ENCODE data around the gene KCNQ1OT1.

Gene KCNQ1OT1

DNA sequence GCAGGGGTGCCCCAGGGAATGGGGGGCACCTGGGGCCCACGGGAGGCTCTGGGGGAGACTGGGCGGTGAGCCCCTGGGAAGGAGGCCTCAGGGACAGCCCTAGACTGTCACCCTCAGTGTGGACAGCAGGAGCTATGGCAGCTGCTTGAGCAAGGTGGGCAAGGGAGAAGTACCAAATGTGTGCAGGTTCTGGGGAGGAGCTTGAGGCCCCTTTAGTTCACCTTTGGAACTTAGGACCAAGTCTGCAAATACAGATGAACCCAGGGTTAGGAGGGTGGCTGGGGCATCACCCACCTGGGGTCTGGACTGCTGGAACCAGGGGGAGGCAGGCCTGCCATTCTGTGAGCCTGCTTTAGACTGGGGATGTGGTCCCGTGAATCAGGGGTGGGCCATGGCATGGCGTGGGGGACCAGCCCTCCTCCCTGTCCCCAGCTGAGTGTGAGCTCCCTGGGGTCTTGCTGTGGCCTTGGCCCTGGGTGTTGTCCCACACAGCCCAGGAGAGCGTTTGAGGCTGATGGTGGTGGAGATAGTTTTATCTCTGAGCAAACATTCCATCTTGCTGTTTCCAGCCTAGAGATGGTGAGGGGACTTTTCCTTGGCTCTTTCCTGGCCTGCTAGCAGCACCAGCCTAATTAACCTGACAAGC, 132.6 kb downstream of the KCNQ1OT1 start:
- no peak for DNase-seq

GRCh38 chr11:2566223-2567025, 133.4 kb downstream of the KCNQ1OT1 start:
- peak; percentile 12 for DNase-seq

- DNase-seq = peak; percentile 11
These were observed 134.2 kb downstream of the KCNQ1OT1 start for GRCh38 chr11:2565447-2566222.

DNA sequence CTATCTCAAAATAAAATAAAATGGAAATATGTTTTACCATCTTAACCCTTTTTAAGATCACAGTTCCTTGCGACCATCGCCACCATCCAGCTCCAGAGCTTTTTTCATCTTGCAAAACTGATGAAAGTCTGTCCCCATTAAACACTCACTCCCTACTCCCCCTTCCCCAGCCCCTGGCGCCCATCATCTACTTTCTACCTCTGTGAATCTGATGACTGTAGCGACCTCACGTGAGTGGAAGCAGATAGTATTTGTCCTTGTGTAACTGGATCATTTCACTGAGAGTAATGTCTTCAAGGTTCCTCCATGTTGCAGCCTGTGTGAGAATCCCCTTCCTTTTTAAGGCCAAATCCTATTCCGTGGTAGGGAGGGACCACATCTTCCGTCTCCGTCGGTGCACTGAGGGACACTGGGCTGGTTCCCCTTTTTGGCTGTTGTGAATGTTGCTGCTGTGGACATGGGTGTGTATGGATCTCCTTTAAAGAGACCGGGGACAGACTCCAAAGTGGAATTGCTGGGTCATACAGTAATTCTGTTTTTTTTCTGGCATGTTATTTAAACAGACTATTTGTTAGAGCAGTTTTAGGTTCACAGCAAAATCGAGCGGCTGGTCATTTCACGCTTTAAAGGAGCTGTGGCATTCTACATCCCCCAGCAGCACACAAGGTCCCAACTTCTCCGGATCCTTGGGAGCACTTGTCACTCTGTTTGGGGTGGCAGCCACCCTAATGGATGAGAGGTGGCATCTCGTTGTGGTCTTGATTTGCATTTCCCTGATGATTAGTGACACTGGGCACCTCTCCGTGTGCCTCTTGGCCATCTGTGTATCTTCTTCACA, 135.0 kb downstream of the KCNQ1OT1 start:
- DNase-seq = no peak

DNA sequence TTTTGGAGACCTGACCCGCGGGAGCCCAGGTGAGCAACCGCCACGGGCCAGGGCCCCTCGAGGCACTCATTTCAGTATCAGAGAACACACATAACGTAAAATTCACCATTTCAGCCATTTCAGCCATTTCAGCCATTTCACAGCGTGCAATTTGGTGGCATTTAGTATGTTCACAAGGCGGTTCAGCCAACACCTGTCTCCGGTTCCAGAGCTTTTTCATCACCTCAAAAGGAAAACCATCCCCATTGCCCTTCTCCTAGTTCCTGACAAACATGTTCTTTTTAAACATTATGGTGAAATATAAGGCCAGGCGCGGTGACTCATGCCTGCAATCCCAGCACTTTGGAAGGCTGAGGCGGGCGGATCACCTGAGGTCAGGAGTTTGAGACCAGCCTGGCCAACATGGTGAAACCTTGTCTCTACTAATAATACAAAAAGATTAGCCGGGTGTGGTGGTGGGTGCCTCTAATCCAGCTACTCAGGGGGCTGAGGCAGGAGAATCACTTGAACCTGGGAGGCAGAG, 135.7 kb downstream of the KCNQ1OT1 start:
- no peak for DNase-seq

DNA sequence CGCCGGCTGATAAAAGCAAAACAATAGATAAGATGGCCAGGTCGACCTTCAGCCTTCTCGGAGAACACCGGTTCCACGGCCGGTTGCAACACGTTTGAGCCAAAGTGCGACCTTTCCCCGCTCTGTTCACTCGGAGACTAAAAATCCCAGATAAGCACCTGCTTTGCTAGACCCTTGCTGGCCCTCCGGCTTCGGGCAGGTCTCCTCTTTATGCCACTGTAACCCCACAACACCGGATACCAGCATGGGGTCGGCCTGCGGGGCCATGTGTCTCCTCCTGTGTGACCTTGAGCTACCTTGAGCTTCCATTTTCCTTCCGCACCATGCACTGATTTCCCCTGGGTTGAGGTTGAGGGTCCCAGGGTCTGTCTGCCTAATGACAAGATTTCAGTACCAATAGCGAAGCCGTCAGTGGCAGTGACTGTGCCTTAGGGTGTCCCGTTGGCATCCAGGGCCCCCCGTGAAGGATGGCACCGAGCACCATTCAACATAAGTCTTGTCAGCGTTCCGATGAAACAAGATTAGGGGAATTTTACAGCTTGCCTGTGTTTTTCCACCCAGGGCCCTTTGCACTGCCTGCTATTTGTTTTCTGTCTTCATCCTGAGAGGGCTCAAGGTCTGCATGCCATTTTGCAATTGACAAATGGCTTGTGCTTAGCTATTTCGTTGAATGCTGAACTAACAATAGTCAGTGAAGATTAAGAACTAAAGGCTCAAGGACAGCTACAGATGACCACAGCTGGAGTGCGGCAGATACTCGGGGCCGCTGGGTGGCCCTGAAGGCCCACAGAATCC, 136.4 kb downstream of the KCNQ1OT1 start:
- no peak for DNase-seq

DNA sequence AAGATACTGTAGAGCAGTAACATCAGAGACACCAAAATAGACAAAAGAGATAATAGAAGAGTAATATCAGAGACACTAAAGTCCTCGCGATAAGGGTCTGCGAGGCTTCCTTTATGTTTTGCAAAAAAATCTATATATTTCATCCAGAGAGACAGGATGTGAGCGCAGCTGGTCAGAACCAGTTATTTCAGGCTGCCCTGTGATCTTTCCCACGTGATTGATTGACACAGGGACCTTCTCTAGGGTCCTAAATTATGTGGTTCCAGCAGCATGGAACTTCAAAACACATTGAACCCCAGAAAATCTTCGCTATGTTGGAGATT, 136.9 kb downstream of the KCNQ1OT1 start:
- no peak for DNase-seq

GRCh38 chr11:2561696-2562581, 137.9 kb downstream of the KCNQ1OT1 start:
- DNase-seq = peak; percentile 16

GRCh38 chr11:2559527-2560311, 140.1 kb downstream of the KCNQ1OT1 start:
- DNase-seq = peak; percentile 11

- no peak for DNase-seq
These were observed 140.8 kb downstream of the KCNQ1OT1 start for GRCh38 chr11:2558861-2559526.

DNA sequence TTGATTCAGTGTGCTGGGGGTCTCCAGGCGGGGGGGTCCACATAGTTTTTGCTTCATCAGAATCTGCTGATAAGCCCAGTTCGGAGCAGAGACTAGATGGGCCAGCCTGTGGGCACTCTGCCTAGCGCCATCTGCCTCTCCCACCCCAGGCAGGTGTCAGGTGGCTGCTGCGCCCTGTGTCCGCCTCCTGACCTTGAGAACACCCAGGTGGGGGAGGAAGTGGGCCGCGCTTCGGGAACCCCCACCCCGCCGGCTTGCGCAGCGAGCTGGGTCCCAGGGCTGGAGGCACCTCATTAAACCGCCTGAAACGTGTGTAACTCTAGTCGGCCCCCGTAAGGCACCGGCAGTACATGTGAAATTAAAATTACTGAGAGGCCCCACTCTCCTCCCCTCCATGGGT, 141.4 kb downstream of the KCNQ1OT1 start:
- DNase-seq = no peak

Data from activated CD8-positive, alpha-beta memory T cell treated with anti-CD3 and anti-CD28 coated beads, Interleukin-2, amount 50 U/mL, for 4 hours (primary cell).